ENCODE results near the gene SAMD4A.

The SAMD4A gene

GRCh38 chr14:54715811-54716210, 148.9 kb downstream of the SAMD4A start:
- no peak for TF ChIP-seq CTCF (IDR thresholded peaks at IDR 0.05; ENCODE audit: insufficient read depth, low read length, poor library complexity, severe bottlenecking)
- H3K36me3 ChIP-seq (ENCODE audit: control insufficient read depth, insufficient read depth, low read length) = no peaks in the 10 kb centered on the region
- no peak overlapping the region for H3K4me3 ChIP-seq (replicated peaks; ENCODE audit: low read depth, low read length)
- H3K27me3 ChIP-seq (replicated peaks; ENCODE audit: control insufficient read depth, insufficient read depth, low read length) = no peaks in the 10 kb centered on the region
- no peak for DNase-seq (ENCODE audit: extremely low read depth, insufficient read length)

GRCh38 chr14:54716862-54717261, 149.9 kb downstream of the SAMD4A start:
- Histone ChIP-seq H3K27me3 (replicated peaks; ENCODE audit: control insufficient read depth, insufficient read depth, low read length) (no peaks in the 10 kb centered on the region), H3K36me3 (ENCODE audit: control insufficient read depth, insufficient read depth, low read length) (no peaks in the 10 kb centered on the region), H3K4me3 (replicated peaks; ENCODE audit: low read depth, low read length) (no peak overlapping the region)
- TF ChIP-seq CTCF (IDR thresholded peaks at IDR 0.05; ENCODE audit: insufficient read depth, low read length, poor library complexity, severe bottlenecking) = no peak
- DNase-seq (ENCODE audit: extremely low read depth, insufficient read length) = no peak

- TF ChIP-seq CTCF (IDR thresholded peaks at IDR 0.05; ENCODE audit: insufficient read depth, low read length, poor library complexity, severe bottlenecking) = no peak
- Histone ChIP-seq H3K4me3 (replicated peaks; ENCODE audit: low read depth, low read length) (no peak overlapping the region), H3K36me3 (ENCODE audit: control insufficient read depth, insufficient read depth, low read length) (no peaks in the 10 kb centered on the region), H3K27me3 (replicated peaks; ENCODE audit: control insufficient read depth, insufficient read depth, low read length) (no peaks in the 10 kb centered on the region)
- DNase-seq (ENCODE audit: extremely low read depth, insufficient read length) = no peak
These were observed 151.1 kb downstream of the SAMD4A start for GRCh38 chr14:54718046-54718445.

- DNase-seq (ENCODE audit: extremely low read depth, insufficient read length) = no peak
- Histone ChIP-seq H3K4me3 (replicated peaks; ENCODE audit: low read depth, low read length) (no peak overlapping the region), H3K36me3 (ENCODE audit: control insufficient read depth, insufficient read depth, low read length) (no peaks in the 10 kb centered on the region), H3K27me3 (replicated peaks; ENCODE audit: control insufficient read depth, insufficient read depth, low read length) (no peaks in the 10 kb centered on the region)
- no peak for TF ChIP-seq CTCF (IDR thresholded peaks at IDR 0.05; ENCODE audit: insufficient read depth, low read length, poor library complexity, severe bottlenecking)
These were observed 152.5 kb downstream of the SAMD4A start for GRCh38 chr14:54719406-54719805.

GRCh38 chr14:54722791-54723432, 156.0 kb downstream of the SAMD4A start:
- peak; percentile 60 for TF ChIP-seq CTCF (IDR thresholded peaks at IDR 0.05; ENCODE audit: insufficient read depth, low read length, poor library complexity, severe bottlenecking)
- H3K27me3 ChIP-seq (replicated peaks; ENCODE audit: control insufficient read depth, insufficient read depth, low read length) = no peaks in the 10 kb centered on the region
- H3K4me3 ChIP-seq (replicated peaks; ENCODE audit: low read depth, low read length) = no peak overlapping the region
- H3K36me3 ChIP-seq (ENCODE audit: control insufficient read depth, insufficient read depth, low read length) = no peaks in the 10 kb centered on the region
- no peak for DNase-seq (ENCODE audit: extremely low read depth, insufficient read length)

- no peak overlapping the region for H3K4me3 ChIP-seq (replicated peaks; ENCODE audit: low read depth, low read length)
- no peaks in the 10 kb centered on the region for H3K36me3 ChIP-seq (ENCODE audit: control insufficient read depth, insufficient read depth, low read length)
- no peaks in the 10 kb centered on the region for H3K27me3 ChIP-seq (replicated peaks; ENCODE audit: control insufficient read depth, insufficient read depth, low read length)
- no peak for DNase-seq (ENCODE audit: extremely low read depth, insufficient read length)
- no peak for TF ChIP-seq CTCF (IDR thresholded peaks at IDR 0.05; ENCODE audit: insufficient read depth, low read length, poor library complexity, severe bottlenecking)
These were observed 157.2 kb downstream of the SAMD4A start for GRCh38 chr14:54724123-54724522.

Data from GM06990 (cell line).